Measurements from ENCODE around the gene SLC4A1.

SLC4A1 gene

DNA sequence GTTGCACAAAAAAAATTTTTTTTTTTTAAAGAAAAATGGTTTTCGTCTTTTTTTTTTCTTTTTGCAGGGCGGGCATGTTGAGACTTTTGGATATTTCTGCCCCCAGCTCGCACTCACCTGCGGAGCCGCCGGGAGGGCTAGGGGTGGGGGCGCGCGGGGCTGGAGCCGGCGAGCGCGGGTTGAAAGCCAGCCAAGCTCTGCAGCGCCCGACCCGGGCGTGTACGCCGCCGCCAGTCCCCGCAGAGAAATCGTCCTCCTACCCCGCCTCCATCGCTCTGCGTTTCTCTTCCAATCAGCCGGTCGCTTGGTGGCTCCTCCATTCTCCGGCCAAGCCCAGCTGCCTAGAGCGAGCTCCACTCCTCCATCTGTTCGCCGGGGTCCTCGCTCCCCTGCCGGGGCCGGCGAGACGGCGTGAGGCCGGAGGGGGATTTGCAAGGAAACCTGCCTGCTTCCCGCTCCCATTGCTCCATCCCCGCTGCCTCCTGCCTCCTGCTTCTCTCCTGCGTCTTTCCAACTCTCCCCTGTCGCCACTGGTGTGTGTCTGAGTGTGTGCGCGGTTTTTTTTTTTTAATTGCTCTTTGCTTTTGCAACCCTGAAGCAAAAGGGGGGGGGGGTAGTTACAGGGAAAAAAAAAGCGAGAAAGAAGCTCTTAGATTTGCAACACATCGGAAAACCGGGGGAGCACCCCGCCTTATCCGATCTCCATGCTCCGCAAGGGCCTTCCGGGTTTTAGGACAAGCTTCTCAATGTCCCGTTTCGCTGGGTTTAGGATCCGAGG is 46.7 kb downstream of the SLC4A1 start:
- H3K36me3 Mint-ChIP-seq = peaks cover 5% of the 10 kb centered on the region
- H3K9me3 Mint-ChIP-seq = no peaks in the 10 kb centered on the region
- H3K27me3 Mint-ChIP-seq = no peaks in the 10 kb centered on the region
- H3K27ac Mint-ChIP-seq = peak overlapping the region; percentile 97
- peaks cover 27% of the 10 kb centered on the region for H3K4me1 Mint-ChIP-seq
- H3K4me3 Mint-ChIP-seq = peak overlapping the region; percentile 98

DNA sequence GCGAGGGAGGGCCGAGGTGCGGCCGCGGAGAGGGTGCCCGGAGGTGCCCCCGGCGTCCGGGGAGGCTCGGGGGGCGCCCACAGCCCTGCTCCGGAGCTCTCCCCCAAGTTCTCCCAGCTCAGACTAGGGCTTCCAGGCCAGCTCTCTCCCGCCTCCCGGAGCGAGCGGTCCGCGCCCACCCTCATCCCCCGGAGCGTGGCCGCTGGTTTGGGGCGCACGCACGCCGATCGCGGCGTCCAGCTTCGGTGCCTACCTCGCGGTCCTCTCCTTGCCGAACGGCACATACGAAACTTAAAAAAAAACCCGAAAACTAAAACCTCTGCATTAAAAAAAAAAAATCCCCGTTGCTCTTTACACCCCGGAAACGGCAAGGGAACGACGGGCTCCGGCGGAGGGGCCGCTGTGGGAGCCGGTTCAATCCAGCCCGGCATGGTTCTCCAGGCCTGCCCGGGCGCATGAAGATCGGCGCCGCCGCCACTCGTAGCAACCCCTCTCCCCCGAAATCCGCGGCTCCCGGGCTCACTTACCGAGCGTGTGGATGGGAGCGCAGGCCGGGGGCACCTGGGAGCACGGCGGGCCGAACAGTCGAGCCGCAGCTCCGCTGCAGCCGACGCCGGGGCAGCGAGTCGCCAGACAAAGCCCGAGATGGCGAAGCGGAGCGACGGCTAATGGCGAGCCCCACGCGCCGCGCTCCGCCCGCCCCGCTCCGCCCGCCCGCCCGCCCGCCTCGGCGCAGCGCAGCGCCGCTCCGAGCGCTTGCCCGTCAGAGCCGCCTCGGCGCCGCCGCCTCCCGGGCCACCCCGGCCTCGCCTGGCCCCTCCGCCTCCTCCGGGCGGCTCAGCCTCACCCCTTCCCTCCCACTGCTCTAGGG is 47.5 kb downstream of the SLC4A1 start:
- Mint-ChIP-seq H3K27me3 (no peaks in the 10 kb centered on the region), H3K36me3 (peaks cover 5% of the 10 kb centered on the region), H3K4me3 (peak overlapping the region; percentile 98), H3K9me3 (no peaks in the 10 kb centered on the region), H3K4me1 (peaks cover 35% of the 10 kb centered on the region), H3K27ac (peak overlapping the region; percentile 97)

GRCh38 chr17:44219616-44220212 is 48.2 kb downstream of the SLC4A1 start, which contains the start of gene UBTF:
Gene UBTF (minus strand): TSS chr17:44219675. CDS start chr17:44218229, 1,446 bp downstream.
- H3K9me3 Mint-ChIP-seq = no peaks in the 10 kb centered on the region
- H3K27ac Mint-ChIP-seq = peak within 1 kb of the TSS; percentile 97
- peak within 1 kb of the TSS; percentile 95 for H3K4me3 Mint-ChIP-seq
- peaks cover 9% of the 10 kb centered on the region for H3K36me3 Mint-ChIP-seq
- H3K4me1 Mint-ChIP-seq = peaks cover 42% of the 10 kb centered on the region
- no peaks in the 10 kb centered on the region for H3K27me3 Mint-ChIP-seq

DNA sequence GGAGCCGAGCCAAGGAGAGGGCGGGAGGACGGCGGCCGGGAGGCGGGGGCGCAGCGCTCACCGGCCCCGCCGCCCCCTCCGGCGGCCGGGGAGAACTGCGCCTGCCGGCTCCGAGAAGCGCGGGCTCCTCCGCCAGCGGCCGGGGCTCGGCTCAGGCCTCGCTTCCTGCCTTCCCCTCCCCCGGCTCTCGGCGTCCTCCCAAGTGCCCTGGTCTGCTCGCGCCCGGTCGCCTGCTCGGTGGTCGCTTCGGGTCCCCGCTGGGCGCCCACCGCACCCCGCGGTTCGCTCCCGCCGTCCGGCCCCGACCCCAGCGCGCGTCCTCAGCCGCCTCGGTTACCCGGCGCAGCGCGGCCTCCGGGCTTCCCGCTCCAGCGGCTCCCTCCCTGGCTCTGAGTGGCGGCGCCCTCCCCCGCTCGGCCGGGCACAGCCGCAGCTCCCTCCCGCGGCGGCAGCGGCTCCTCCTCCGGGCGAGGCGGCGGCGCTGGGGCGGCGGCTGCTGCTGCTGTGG is 48.8 kb downstream of the SLC4A1 start:
- peaks cover 48% of the 10 kb centered on the region for H3K4me1 Mint-ChIP-seq
- H3K36me3 Mint-ChIP-seq = peaks cover 10% of the 10 kb centered on the region
- no peak overlapping the region for H3K4me3 Mint-ChIP-seq
- H3K9me3 Mint-ChIP-seq = no peaks in the 10 kb centered on the region
- no peaks in the 10 kb centered on the region for H3K27me3 Mint-ChIP-seq
- H3K27ac Mint-ChIP-seq = no peak overlapping the region

DNA sequence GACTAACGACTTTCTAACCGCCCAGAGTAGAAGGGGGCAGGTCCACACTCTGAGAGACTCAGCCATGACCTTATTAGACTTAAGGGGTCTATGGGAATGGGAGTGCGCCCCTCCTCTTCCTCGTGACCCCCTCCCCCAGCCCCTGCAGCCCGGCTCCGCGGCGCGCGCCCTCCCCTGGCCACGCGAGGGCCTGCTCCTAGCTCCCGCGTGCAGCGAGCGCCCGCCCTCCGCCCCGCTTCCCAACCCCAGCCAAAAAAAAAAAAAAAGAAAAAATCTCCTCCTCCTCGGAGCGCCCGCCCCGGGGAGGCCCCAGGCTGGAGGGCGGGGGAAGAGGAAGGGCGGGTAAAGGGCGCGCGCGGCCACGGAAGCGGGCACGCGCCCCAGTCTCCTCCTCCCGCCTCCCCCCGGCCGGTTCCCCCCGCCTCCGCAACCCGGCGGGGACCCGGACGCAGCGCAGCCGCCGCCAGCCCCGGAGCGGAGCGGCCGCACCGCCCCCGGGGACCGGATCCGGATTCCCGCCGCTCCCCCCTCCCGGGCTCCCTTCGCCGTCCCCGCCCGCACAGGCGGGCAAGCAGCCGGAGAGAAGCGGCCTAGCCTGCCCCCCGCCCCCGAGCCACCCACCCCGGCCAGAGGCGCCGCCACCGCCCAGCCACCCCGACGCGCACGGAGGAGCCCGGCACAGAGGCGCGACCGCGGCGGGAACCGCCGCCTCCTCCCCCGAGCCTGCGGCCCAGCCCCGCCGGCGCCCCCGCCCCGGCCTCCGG is 49.4 kb downstream of the SLC4A1 start:
- H3K27me3 Mint-ChIP-seq = no peaks in the 10 kb centered on the region
- H3K36me3 Mint-ChIP-seq = peaks cover 15% of the 10 kb centered on the region
- H3K4me3 Mint-ChIP-seq = peak overlapping the region; percentile 95
- peak overlapping the region; percentile 97 for H3K27ac Mint-ChIP-seq
- H3K9me3 Mint-ChIP-seq = no peaks in the 10 kb centered on the region
- peaks cover 54% of the 10 kb centered on the region for H3K4me1 Mint-ChIP-seq

DNA sequence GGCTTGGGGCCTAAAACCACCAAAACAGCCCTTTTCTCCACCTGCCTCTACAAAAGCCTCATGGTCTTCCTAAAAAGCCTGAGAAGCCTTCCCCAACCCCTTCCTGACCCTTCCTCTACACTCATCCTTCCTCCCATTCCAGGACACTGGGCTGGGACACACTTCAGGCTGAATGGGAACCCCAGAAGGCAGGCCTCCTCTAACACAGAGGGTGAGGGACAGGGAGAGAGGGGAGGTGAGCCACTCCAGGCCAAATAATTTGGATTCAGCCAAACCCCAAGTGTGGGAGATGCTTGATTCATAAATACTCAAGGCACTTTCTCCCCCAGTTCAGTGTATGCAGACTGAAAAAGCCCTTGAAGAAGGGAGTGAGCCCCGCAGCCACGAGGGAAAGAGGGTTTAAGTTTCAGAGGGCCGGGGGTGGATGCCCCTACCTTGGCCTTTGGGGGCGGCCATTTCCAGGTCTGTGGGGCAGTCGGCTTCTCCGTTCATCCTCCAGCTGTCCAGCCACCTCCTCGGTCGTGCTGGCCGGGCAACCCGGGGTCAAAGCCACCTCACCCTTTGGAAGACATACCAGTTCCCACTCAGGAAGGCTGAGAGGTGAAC is 50.1 kb downstream of the SLC4A1 start:
- H3K27me3 Mint-ChIP-seq = no peaks in the 10 kb centered on the region
- peaks cover 59% of the 10 kb centered on the region for H3K4me1 Mint-ChIP-seq
- H3K36me3 Mint-ChIP-seq = peaks cover 15% of the 10 kb centered on the region
- H3K4me3 Mint-ChIP-seq = peak overlapping the region; percentile 95
- no peaks in the 10 kb centered on the region for H3K9me3 Mint-ChIP-seq
- H3K27ac Mint-ChIP-seq = peak overlapping the region; percentile 97

DNA sequence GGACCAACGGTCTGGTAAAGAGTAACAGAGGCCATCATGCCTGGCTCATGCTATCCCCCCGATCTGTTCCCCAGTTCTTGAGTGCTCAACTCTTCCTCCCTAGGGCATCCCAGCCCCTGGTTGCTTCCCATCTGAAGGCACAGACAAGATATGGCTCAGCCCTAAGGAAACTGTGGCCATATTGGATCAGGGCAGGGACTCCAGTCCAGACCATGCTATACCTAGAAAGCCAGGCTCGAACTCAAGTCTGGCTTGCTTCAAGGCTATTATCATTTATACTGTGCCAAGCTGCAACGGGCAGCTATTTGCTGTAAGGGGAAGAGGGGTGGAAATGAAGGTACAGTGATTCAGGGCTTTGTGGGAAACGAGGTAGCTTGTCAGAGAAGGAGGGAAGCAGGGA is 51.2 kb downstream of the SLC4A1 start:
- peak overlapping the region; percentile 95 for H3K4me3 Mint-ChIP-seq

GRCh38 chr17:44216173-44216572 is 51.8 kb downstream of the SLC4A1 start:
- Mint-ChIP-seq H3K27ac (peak overlapping the region; percentile 95), H3K4me3 (peak overlapping the region; percentile 95), H3K27me3 (no peaks in the 10 kb centered on the region), H3K4me1 (peaks cover 57% of the 10 kb centered on the region), H3K9me3 (no peaks in the 10 kb centered on the region), H3K36me3 (peaks cover 15% of the 10 kb centered on the region)

More for the DNA sequence above, 51.2 kb downstream of the SLC4A1 start:
- Mint-ChIP-seq H3K4me1 (peaks cover 54% of the 10 kb centered on the region), H3K36me3 (peaks cover 15% of the 10 kb centered on the region), H3K27me3 (no peaks in the 10 kb centered on the region), H3K27ac (peak overlapping the region; percentile 95), H3K9me3 (no peaks in the 10 kb centered on the region)

DNA sequence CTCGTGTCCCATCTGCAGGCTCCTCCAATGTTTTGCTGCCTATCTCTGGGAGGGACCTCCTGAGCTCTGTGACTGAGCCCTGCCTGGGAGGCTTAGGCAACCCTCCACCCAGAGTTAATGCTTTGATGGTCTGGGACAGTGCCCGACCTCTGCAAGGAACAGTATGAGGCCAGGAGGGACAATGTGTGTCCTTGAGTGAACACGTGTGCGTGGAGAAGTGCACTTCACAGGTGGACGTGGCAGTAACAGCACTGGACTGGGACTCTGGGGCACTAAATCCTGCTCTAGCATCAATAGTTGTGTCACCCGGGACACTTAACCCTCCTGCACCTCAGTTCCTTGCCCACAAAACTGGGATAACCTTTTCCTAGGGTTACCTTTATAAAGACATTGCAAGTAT is 53.0 kb downstream of the SLC4A1 start:
- Mint-ChIP-seq H3K27ac (peak overlapping the region; percentile 85), H3K36me3 (peaks cover 19% of the 10 kb centered on the region), H3K4me3 (peak overlapping the region; percentile 45), H3K27me3 (no peaks in the 10 kb centered on the region), H3K9me3 (no peaks in the 10 kb centered on the region), H3K4me1 (peaks cover 63% of the 10 kb centered on the region)

GRCh38 chr17:44214230-44214494 is 53.8 kb downstream of the SLC4A1 start:
- H3K9me3 Mint-ChIP-seq = no peaks in the 10 kb centered on the region
- peaks cover 22% of the 10 kb centered on the region for H3K36me3 Mint-ChIP-seq
- no peaks in the 10 kb centered on the region for H3K27me3 Mint-ChIP-seq
- H3K4me1 Mint-ChIP-seq = peaks cover 69% of the 10 kb centered on the region
- peak overlapping the region; percentile 85 for H3K27ac Mint-ChIP-seq
- no peak overlapping the region for H3K4me3 Mint-ChIP-seq

- peaks cover 23% of the 10 kb centered on the region for H3K36me3 Mint-ChIP-seq
- peaks cover 71% of the 10 kb centered on the region for H3K4me1 Mint-ChIP-seq
These were observed 54.3 kb downstream of the SLC4A1 start for GRCh38 chr17:44213403-44214229.

GRCh38 chr17:44212507-44213402 is 55.2 kb downstream of the SLC4A1 start:
- Mint-ChIP-seq H3K4me3 (no peak overlapping the region), H3K36me3 (peaks cover 26% of the 10 kb centered on the region), H3K27me3 (no peaks in the 10 kb centered on the region), H3K27ac (peak overlapping the region; percentile 85), H3K4me1 (peaks cover 75% of the 10 kb centered on the region), H3K9me3 (no peaks in the 10 kb centered on the region)

More at GRCh38 chr17:44213403-44214229, 54.3 kb downstream of the SLC4A1 start:
- no peak overlapping the region for H3K4me3 Mint-ChIP-seq
- peak overlapping the region; percentile 85 for H3K27ac Mint-ChIP-seq
- H3K9me3 Mint-ChIP-seq = no peaks in the 10 kb centered on the region
- H3K27me3 Mint-ChIP-seq = no peaks in the 10 kb centered on the region
